GM23338 (cell line): ENCODE measurements around the gene KIF9. TPM values are rescaled to one million over a fixed set of nuclear protein-coding genes. Genes with fewer than 3 reads are reported as not detected.

ENCODE experiments used
- ATAC-seq: fragments of 200-7000 bp; cut with Tn5 transposase; 3 replicates; pipeline ENCODE4 v1.9.1; 2020
- DNase-seq: peaks from one replicate; pipeline ENCODE4 v3.0.0-alpha.2; 2015; ENCODE audit warnings: low spot score
- H2AFZ ChIP-seq: fragments of 200-600 bp; sonication (generic); 2 replicates; pipeline ENCODE4 v1.8.0; 2016; ENCODE audit warnings: antibody characterized with exemption, mild to moderate bottlenecking, moderate library complexity
- H3F3A ChIP-seq: fragments of 200-600 bp; sonication (generic); replicated peaks from 2 replicates; pipeline ENCODE4 v1.8.0; 2017; ENCODE audit warnings: antibody characterized with exemption, mixed run types, low read depth
- H3K27ac ChIP-seq: fragments of 200-600 bp; sonication (generic); 2 replicates; pipeline ENCODE4 v1.6.1; 2016; ENCODE audit warnings: low read depth
- H3K27me3 ChIP-seq: fragments of 200-600 bp; sonication (generic); 2 replicates; pipeline ENCODE4 v1.8.0; 2016; ENCODE audit warnings: mild to moderate bottlenecking, mixed run types, moderate library complexity; ENCODE audit not compliant: insufficient read depth
- H3K36me3 ChIP-seq: fragments of 200-600 bp; sonication (generic); 2 replicates; pipeline ENCODE4 v1.8.0; 2016; ENCODE audit warnings: mild to moderate bottlenecking; ENCODE audit not compliant: insufficient read depth
- H3K4me1 ChIP-seq: fragments of 200-600 bp; sonication (generic); 2 replicates; pipeline ENCODE4 v1.8.0; 2016; ENCODE audit warnings: mild to moderate bottlenecking, moderate library complexity; ENCODE audit not compliant: insufficient read depth
- H3K4me2 ChIP-seq: fragments of 200-600 bp; sonication (generic); 2 replicates; pipeline ENCODE4 v1.7.1; 2017; ENCODE audit warnings: mixed run types
- H3K4me3 ChIP-seq: fragments of 200-600 bp; sonication (generic); 2 replicates; pipeline ENCODE4 v1.6.1; 2016; ENCODE audit warnings: mixed run types
- H3K79me2 ChIP-seq: fragments of 200-600 bp; sonication (generic); replicated peaks from 2 replicates; pipeline ENCODE4 v1.8.0; 2017; ENCODE audit warnings: mild to moderate bottlenecking; ENCODE audit not compliant: insufficient read depth
- H3K9me2 ChIP-seq: fragments of 200-600 bp; sonication (generic); 2 replicates; pipeline ENCODE4 v1.8.0; 2017; ENCODE audit not compliant: insufficient read depth
- H4K20me1 ChIP-seq: fragments of 200-600 bp; sonication (generic); replicated peaks from 2 replicates; pipeline ENCODE4 v1.8.0; 2017; ENCODE audit warnings: mild to moderate bottlenecking; ENCODE audit not compliant: insufficient read depth
- H3K27ac Mint-ChIP-seq: 2 replicates; pipeline ENCODE4 v1.8.0; 2020; ENCODE audit warnings: inconsistent platforms, mild to moderate bottlenecking, moderate library complexity, mixed read lengths
- H3K27me3 Mint-ChIP-seq: 3 replicates; pipeline ENCODE4 v1.8.0; 2022; ENCODE audit warnings: low read depth, mild to moderate bottlenecking, moderate library complexity, mixed read lengths, inconsistent platforms; ENCODE audit not compliant: insufficient read depth, poor library complexity
- H3K36me3 Mint-ChIP-seq: 3 replicates; pipeline ENCODE4 v1.8.0; 2021; ENCODE audit warnings: low read depth, mild to moderate bottlenecking, inconsistent platforms, moderate library complexity, mixed read lengths
- H3K4me1 Mint-ChIP-seq: 3 replicates; pipeline ENCODE4 v1.8.0; 2020; ENCODE audit warnings: mild to moderate bottlenecking, inconsistent platforms, mixed read lengths
- H3K4me3 Mint-ChIP-seq: 3 replicates; pipeline ENCODE4 v1.8.0; 2021; ENCODE audit warnings: moderate library complexity, mild to moderate bottlenecking, inconsistent platforms, mixed read lengths
- H3K9me3 Mint-ChIP-seq: 3 replicates; pipeline ENCODE4 v1.8.0; 2020; ENCODE audit warnings: moderate library complexity, mild to moderate bottlenecking, inconsistent platforms, mixed read lengths
- CREB1 ChIP-seq: fragments of 250-450 bp; sonication (Bioruptor Pico); IDR thresholded peaks from 2 replicates; pipeline ENCODE4 v1.5.0; 2020; ENCODE audit warnings: low read depth, mild to moderate bottlenecking, moderate library complexity
- NANOG ChIP-seq: IDR thresholded peaks from 2 replicates; pipeline ENCODE4 v1.6.1; 2016; ENCODE audit warnings: antibody characterized with exemption, borderline replicate concordance
- POLR2AphosphoS5 ChIP-seq: IDR thresholded peaks from 2 replicates; pipeline ENCODE4 v1.6.1; 2016; ENCODE audit warnings: antibody characterized with exemption, low read depth
- ZNF114 ChIP-seq: fragments of 250-450 bp; sonication (Bioruptor Pico); IDR thresholded peaks from 2 replicates; pipeline ENCODE4 v1.5.0; 2020; ENCODE audit warnings: mild to moderate bottlenecking, moderate library complexity
- long read RNA-seq: library from polyadenylated mRNA; unstranded; transcript quantifications from one replicate; pipeline ENCODE4 v2.0.0, GENCODE V29; 2020; ENCODE audit not compliant: unreplicated experiment
- polyA plus RNA-seq: library from polyadenylated mRNA; unstranded; fragments of >200 nt; fragmentation: Nextera tagmentation; extraction: Ambion mirVana; gene quantifications from 2 replicates; pipeline ENCODE4 v1.2.1, GENCODE V29; 2016
- total RNA-seq: library from RNA; depleted of rRNA; stranded (reverse); fragments of >200 nt; shearing (Covaris generic); gene quantifications from 2 replicates; pipeline ENCODE4 v1.2.3, GENCODE V29; 2014; rRNA removed
- TF ChIP-seq, protein P1 (sequence below): IDR thresholded peaks from 2 replicates; pipeline ENCODE4 v1.6.1; 2016; ENCODE audit warnings: antibody characterized with exemption
- TF ChIP-seq, protein P2 (sequence below), 2 experiments: fragments of 200-600 bp in 1 of 2; sonication (generic) in 1 of 2; conservative IDR thresholded peaks; 2 replicates each; pipeline versions ENCODE4 v1.5.1 to v1.6.1; 2016 to 2017; ENCODE audit warnings: antibody characterized with exemption in 2 of 2, low read depth in 2 of 2, mild to moderate bottlenecking in 2 of 2, moderate library complexity in 1 of 2

KIF9 gene, protein sequence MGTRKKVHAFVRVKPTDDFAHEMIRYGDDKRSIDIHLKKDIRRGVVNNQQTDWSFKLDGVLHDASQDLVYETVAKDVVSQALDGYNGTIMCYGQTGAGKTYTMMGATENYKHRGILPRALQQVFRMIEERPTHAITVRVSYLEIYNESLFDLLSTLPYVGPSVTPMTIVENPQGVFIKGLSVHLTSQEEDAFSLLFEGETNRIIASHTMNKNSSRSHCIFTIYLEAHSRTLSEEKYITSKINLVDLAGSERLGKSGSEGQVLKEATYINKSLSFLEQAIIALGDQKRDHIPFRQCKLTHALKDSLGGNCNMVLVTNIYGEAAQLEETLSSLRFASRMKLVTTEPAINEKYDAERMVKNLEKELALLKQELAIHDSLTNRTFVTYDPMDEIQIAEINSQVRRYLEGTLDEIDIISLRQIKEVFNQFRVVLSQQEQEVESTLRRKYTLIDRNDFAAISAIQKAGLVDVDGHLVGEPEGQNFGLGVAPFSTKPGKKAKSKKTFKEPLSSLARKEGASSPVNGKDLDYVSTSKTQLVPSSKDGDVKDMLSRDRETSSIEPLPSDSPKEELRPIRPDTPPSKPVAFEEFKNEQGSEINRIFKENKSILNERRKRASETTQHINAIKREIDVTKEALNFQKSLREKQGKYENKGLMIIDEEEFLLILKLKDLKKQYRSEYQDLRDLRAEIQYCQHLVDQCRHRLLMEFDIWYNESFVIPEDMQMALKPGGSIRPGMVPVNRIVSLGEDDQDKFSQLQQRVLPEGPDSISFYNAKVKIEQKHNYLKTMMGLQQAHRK
- total RNA-seq = 4.1 and 14.0 TPM in 2 replicates
- 10.3 and 12.6 TPM in 2 replicates for polyA plus RNA-seq
- long read RNA-seq, partial matches to known transcripts = 0 of 3 reads
- long read RNA-seq, other reads (novel, unspliced or antisense) = 1 of 3 reads

DNA sequence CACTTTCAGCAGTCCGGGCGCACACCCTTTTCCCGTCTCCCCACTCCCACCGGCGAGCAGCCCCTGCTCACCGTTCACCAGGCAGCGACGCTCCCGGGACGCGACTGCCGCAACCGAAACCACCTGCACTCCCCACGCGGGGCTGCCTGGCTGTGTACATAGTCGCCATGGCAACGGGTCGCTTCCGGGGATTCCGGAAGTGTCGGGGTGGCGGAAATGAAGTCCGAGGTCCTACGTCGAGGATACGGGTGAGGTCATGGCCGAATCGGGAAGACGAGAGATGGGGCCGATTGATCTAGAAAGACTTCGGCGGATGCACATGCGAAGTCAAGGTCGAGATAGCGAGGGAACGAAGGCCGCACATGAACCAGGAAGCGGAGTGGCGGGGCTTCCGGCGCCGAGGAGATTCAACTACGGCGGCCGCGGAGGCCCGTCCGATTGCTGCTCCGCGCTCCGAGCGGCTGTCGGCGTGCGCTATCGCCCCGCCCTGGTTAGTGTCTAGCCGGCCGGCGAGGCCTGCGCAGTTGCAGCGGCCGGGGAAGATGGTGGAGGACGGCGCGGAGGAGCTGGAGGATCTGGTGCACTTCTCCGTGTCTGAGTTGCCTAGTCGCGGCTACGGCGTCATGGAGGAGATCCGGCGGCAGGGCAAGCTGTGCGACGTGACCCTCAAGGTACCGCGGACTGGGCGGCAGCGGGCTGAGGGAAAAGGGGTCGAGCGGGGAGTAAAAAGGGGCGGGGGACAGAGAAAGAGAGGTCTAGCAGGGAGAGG, at the start of gene KIF9, which contains the start of gene KLHL18:
Gene KIF9 (minus strand): TSS at position 376 of the 769 bp plus-strand sequence. CDS start 5,425 bp downstream, outside the sequence.
Gene KLHL18 (plus strand): TSS at position 521 of the 769 bp plus-strand sequence. CDS start 22 bp downstream, at position 543.
- peaks cover 13% of the 10 kb centered on the region for H3K27me3 Mint-ChIP-seq
- peaks cover 5% of the 10 kb centered on the region; the same call in 1 of the 2 replicates for H3K4me1 ChIP-seq
- peaks cover 18% of the 10 kb centered on the region; the same call in 1 of the 2 replicates for H4K20me1 ChIP-seq
- H3K27ac ChIP-seq = peak within 1 kb of the TSS; percentile 93
- H3K4me2 ChIP-seq = peak within 1 kb of the TSS; percentile 100
- no peaks in the 10 kb centered on the region for H3K9me2 ChIP-seq
- H3K9me3 Mint-ChIP-seq = no peaks in the 10 kb centered on the region; the same call in 2 of the 3 replicates
- ATAC-seq (peak; percentile 86), DNase-seq (peak; percentile 96)
- H3K36me3 ChIP-seq = no peaks in the 10 kb centered on the region
- H3K4me3 ChIP-seq = peak within 1 kb of the TSS; percentile 98
- peak within 1 kb of the TSS; percentile 99 for H2AFZ ChIP-seq
- no peaks in the 10 kb centered on the region for H3K27me3 ChIP-seq
- peaks cover 3% of the 10 kb centered on the region for H3K36me3 Mint-ChIP-seq
- peaks cover 51% of the 10 kb centered on the region for H3K79me2 ChIP-seq
- peak within 1 kb of the TSS; percentile 99 for H3K27ac Mint-ChIP-seq
- no peak for TF ChIP-seq ZNF114 (CRISPR knock-in tag)
- TF ChIP-seq POLR2AphosphoS5 = peak; percentile 83
- TF ChIP-seq, protein P1, sequence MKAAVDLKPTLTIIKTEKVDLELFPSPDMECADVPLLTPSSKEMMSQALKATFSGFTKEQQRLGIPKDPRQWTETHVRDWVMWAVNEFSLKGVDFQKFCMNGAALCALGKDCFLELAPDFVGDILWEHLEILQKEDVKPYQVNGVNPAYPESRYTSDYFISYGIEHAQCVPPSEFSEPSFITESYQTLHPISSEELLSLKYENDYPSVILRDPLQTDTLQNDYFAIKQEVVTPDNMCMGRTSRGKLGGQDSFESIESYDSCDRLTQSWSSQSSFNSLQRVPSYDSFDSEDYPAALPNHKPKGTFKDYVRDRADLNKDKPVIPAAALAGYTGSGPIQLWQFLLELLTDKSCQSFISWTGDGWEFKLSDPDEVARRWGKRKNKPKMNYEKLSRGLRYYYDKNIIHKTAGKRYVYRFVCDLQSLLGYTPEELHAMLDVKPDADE = peak; percentile 77
- TF ChIP-seq CREB1 (CRISPR knock-in tag) = peak; percentile 85
- H3K4me3 Mint-ChIP-seq = peak within 1 kb of the TSS; percentile 99
- H3F3A ChIP-seq = 0 out of 2 replicates have a peak, but pooled peaks cover 10% of the 10 kb centered on the region
- H3K4me1 Mint-ChIP-seq = peaks cover 8% of the 10 kb centered on the region; the same call in 2 of the 3 replicates

DNA sequence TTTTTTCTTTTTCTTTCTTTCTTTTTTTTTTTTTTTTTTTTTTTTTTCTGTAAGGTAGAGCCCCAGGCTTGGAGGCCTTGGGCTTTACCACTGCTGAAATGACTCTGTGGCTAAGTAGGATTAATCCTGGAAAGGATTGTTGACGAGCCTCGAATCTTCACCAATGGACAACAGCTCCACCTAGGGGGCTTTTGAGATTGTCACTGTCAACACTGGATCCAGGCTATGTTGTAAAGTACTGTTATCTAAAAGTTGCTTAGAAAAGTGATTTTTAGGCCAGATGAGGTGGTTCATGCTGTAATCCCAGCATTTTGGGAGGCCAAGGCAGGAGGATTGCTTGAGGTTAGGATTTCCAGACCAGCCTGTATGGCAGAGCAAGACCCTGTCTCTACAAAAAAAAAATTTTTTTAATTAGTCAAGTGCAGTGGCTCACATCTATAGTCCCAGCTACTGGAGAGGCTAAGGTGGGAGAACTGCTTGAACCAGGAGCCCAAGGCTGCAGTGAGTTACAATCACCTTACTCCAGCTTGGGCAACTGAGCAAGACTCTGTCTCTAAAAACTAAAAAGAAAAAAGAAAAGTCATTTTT, 41.8 kb upstream of the KIF9 start:
- no peak overlapping the region for H3K4me3 Mint-ChIP-seq
- H3K27me3 Mint-ChIP-seq = no peaks in the 10 kb centered on the region
- H3K36me3 Mint-ChIP-seq = peaks cover 70% of the 10 kb centered on the region
- H3K27ac Mint-ChIP-seq = no peak overlapping the region
- 0 out of 2 replicates have a peak, but pooled peaks cover under 1% of the 10 kb centered on the region for H3K79me2 ChIP-seq
- H3F3A ChIP-seq = peaks cover 13% of the 10 kb centered on the region; the same call in 1 of the 2 replicates
- DNase-seq (peak; percentile 94), ATAC-seq (peak; percentile 98)
- H3K9me2 ChIP-seq = no peaks in the 10 kb centered on the region
- peaks cover 10% of the 10 kb centered on the region; the same call in 1 of the 2 replicates for H3K36me3 ChIP-seq
- peak overlapping the region; percentile 87 for H3K27ac ChIP-seq
- H3K4me3 ChIP-seq = no peak overlapping the region
- no peaks in the 10 kb centered on the region for H3K4me1 ChIP-seq
- no peak overlapping the region for H3K4me2 ChIP-seq
- H3K4me1 Mint-ChIP-seq = no peaks in the 10 kb centered on the region
- no peaks in the 10 kb centered on the region for H3K9me3 Mint-ChIP-seq
- no peak overlapping the region for H2AFZ ChIP-seq
- TF ChIP-seq, protein P2, sequence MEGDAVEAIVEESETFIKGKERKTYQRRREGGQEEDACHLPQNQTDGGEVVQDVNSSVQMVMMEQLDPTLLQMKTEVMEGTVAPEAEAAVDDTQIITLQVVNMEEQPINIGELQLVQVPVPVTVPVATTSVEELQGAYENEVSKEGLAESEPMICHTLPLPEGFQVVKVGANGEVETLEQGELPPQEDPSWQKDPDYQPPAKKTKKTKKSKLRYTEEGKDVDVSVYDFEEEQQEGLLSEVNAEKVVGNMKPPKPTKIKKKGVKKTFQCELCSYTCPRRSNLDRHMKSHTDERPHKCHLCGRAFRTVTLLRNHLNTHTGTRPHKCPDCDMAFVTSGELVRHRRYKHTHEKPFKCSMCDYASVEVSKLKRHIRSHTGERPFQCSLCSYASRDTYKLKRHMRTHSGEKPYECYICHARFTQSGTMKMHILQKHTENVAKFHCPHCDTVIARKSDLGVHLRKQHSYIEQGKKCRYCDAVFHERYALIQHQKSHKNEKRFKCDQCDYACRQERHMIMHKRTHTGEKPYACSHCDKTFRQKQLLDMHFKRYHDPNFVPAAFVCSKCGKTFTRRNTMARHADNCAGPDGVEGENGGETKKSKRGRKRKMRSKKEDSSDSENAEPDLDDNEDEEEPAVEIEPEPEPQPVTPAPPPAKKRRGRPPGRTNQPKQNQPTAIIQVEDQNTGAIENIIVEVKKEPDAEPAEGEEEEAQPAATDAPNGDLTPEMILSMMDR (conservative IDR thresholded peaks at IDR 0.05; ENCODE audit: low read depth in 2 of 2) = peak; percentile 86 to 87
- TF ChIP-seq NANOG = no peak
- peaks cover 5% of the 10 kb centered on the region; the same call in 1 of the 2 replicates for H4K20me1 ChIP-seq
- no peaks in the 10 kb centered on the region for H3K27me3 ChIP-seq
